Activated CD4-positive, CD25-positive, alpha-beta regulatory T cell treated with anti-CD3 and anti-CD28 coated beads, Interleukin-2, amount 50 U/mL, for 24 hours (primary cell): ENCODE results near the gene DSCAML1.

Source experiments
- ATAC-seq, 2 donors: fragments of 150-1000 bp; cut with Tn5 transposase; one replicate each; pipeline ENCODE4 v1.10.0; 2021; ENCODE audit warnings: mild to moderate bottlenecking in 1 of 2, moderate library complexity in 1 of 2

The DSCAML1 gene

DNA sequence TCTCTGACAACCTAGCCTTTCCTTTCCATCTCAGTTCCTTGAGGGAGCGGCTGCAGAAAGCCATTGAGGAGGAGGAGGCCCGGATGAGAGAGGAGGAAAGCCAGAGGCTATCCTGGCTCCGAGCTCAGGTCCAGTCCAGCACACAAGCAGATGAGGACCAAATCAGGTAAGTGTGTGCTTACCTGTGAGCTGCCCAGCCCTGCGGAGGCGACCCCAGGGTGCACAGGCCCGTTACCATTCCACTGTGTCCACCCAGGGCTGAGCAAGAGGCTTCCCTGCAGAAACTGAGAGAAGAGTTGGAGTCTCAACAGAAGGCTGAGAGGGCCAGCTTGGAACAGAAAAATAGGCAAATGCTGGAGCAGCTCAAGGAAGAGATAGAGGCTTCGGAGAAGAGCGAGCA is 406.3 kb downstream of the DSCAML1 start:
- ATAC-seq = no peak

DNA sequence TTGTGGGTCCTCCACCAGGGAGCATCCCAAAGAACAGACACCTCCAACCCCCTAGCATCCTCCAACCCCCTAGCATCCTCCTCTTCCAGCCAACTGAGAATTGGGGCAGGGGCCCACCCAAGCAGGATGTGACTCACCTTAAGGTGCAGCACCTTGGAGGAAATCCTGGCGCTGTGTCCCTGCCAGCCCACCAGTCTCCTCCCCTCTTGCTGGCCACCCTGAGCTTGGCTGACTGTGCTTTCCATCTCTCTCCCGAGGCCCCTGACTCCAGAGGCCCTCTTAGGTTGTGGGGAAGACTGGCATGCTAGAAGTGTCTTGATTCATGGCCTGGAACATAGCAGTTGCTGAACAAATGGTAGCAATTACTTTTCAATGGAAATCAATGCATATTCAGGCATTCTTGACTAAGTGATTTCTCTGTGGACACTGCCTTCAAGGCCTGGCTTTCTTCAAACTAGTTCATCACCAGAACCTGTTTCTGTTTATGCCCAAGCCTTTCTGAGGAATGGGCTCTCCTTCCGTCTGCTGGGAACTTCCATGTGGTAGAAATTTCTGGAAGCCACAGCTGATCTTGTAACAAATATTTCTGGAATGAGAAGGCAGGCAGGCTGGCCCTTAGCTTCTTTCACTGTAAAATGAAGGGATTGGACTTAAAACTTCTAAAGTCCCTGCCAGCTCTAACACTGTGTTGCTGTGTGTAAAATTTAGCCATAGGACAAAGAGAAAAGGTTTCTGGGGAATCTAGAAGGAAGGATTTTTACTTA is 408.8 kb downstream of the DSCAML1 start:
- no peak for ATAC-seq

- ATAC-seq = no peak
Observed at GRCh38 chr11:117385906-117386305, 411.1 kb downstream of the DSCAML1 start.

DNA sequence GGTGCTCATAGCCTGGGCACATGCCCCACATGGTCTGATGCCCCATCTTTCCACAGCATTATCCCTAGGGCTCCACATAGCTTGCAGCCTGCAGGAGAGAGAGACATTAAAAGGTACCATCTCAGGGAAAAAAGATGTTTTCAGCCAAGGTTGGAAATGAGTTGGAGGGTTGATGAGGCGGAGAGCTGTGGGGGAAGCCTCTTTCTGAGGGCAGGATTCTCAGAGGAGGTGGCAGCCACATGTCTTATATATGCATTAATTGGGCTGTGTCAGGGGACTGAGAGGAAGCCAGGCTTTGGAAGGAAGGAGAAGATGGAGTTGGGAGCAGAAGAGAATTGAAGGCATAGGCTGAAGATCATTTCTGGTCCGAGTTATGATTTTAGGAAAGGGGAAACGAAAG is 411.5 kb downstream of the DSCAML1 start:
- no peak for ATAC-seq

DNA sequence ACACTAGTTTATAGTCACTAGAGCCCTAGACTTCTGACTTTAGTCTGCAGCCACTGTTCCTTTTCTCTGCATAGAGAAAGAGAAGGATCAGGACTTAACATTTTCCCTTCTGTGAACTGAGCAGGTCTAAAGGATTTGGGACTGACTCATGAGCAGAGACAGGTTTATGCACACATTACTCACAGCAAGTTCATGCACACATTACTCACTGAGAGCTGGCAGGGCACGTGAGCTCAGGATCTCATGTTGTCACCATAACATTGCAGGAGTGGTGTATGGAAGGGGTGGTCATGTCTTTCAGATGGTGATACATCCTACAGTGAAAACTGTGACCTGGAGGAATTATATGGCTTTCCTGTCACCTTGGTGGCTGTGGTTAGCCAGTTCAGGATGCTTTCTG is 413.0 kb downstream of the DSCAML1 start:
- ATAC-seq = no peak

DNA sequence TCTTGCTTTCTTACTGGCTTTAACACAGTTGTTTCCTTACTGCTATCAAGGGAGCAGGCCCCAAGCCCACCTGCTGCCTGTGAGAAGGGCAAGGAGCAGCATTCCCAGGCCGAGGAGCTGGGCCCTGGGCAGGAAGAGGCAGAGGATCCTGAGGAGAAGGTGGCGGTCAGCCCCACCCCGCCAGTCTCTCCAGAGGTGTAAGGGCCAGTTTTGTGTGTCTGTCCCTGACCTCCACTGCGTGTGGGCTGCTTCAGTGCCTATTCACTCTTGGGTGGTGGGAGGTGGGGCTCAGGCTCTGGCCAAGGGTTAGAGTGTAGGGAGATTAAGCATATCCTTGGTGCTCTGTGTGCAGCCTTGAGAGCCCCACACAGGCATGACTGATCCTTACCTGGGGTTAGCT is 414.3 kb downstream of the DSCAML1 start:
- no peak for ATAC-seq

DNA sequence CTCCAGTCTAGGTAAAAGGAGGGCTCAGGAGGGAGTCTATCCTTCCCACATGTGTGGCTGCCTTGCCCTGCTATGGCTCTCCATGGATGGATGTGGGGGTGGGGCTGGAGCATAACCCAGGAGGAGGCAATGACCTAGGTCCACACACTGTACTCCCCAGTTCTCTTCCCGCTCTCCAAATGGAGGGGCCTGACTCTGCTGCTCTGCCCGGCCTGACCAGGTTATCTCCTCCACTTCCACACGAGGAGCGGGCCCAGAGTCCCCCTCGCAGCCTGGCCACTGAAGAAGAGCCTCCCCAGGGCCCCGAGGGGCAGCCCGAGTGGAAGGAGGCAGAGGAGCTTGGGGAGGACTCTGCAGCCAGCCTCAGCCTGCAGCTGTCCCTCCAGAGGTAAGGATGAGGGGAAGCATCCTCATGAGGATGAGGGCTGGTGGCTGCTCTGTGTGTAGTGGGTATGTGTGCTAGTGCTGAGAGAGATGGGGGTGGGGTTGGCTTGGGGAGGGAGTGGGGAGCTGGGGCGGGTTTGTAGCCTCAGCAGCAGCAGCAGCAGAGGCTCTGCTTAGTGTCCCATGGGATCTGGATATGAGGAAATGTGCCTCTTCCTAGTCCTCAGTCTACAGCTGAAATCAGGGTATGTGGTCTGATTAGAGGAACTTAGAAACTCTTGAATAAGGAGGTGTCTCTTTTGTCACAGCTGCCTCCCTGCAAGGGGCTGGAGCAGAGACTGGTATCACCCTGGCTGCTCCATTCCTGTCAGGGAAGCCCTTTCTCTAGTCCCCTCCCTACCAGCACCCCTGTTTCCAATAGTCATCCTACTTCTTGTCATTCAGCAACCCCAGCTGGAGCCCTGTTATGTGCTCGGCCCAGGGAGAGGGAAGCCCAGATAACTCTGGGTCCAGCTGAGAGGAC is 415.3 kb downstream of the DSCAML1 start:
- no peak for ATAC-seq

- no peak for ATAC-seq
Observed at GRCh38 chr11:117380676-117381075, 416.3 kb downstream of the DSCAML1 start.

GRCh38 chr11:117378976-117379865 is 417.8 kb downstream of the DSCAML1 start:
- ATAC-seq = no peak
